Dermis blood vessel endothelial cell (primary cell): Measurements from ENCODE around the gene AIPL1. TPM values are rescaled to one million over a fixed set of nuclear protein-coding genes. Genes with fewer than 3 reads are reported as not detected.
A peak's percentile ranks its signal among the peaks of the same experiment; 100 is the strongest.
"Not testable (repeated sequence)": the region's sequence is repeated elsewhere in the genome, so short reads cannot be mapped to it uniquely, and the experiment has no call there.

ENCODE experiments used
- DNase-seq: peaks from one replicate; pipeline ENCODE4 v3.0.0; 2010
- total RNA-seq: library from RNA; depleted of rRNA; stranded (reverse); fragments of >200 nt; gene quantifications from 2 replicates; pipeline ENCODE4 v1.2.3, GENCODE V29; 2014

AIPL1 gene
- not detected in 2 replicates for total RNA-seq

- DNase-seq, result no peak
These were observed at the start of gene AIPL1 for GRCh38 chr17:6435051-6435450. Gene AIPL1 (minus strand): TSS chr17:6435121. CDS start chr17:6435104, 17 bp downstream.

- no peak for DNase-seq
These were observed 48.6 kb upstream of the AIPL1 start for GRCh38 chr17:6483507-6483906.

- DNase-seq, result not testable (repeated sequence)
These were observed 47.9 kb upstream of the AIPL1 start for GRCh38 chr17:6482796-6483195.

GRCh38 chr17:6482105-6482455 is 47.2 kb upstream of the AIPL1 start:
- no peak for DNase-seq

- no peak for DNase-seq
These were observed 45.4 kb upstream of the AIPL1 start for GRCh38 chr17:6480303-6480675.

GRCh38 chr17:6479622-6480302 is 44.8 kb upstream of the AIPL1 start:
- DNase-seq, result peak; percentile 34

GRCh38 chr17:6478486-6478885 is 43.6 kb upstream of the AIPL1 start:
- DNase-seq, result no peak

- no peak for DNase-seq
These were observed 43.0 kb upstream of the AIPL1 start for GRCh38 chr17:6477831-6478383.

GRCh38 chr17:6476810-6477179 is 41.9 kb upstream of the AIPL1 start:
- no peak for DNase-seq

- DNase-seq, result peak; percentile 31
These were observed 41.3 kb upstream of the AIPL1 start for GRCh38 chr17:6476076-6476809.

- DNase-seq, result no peak
These were observed 40.5 kb upstream of the AIPL1 start for GRCh38 chr17:6475411-6475810.

- DNase-seq, result no peak
These were observed 40.0 kb upstream of the AIPL1 start for GRCh38 chr17:6474906-6475305.

GRCh38 chr17:6474376-6474775 is 39.5 kb upstream of the AIPL1 start:
- DNase-seq, result no peak

- peak; percentile 86 for DNase-seq
These were observed 38.3 kb upstream of the AIPL1 start for GRCh38 chr17:6473128-6473767.

GRCh38 chr17:6472517-6472916 is 37.6 kb upstream of the AIPL1 start:
- no peak for DNase-seq

- DNase-seq, result peak; percentile 67
These were observed 36.9 kb upstream of the AIPL1 start for GRCh38 chr17:6471531-6472465.

GRCh38 chr17:6470751-6471521 is 36.0 kb upstream of the AIPL1 start:
- DNase-seq, result no peak

GRCh38 chr17:6470146-6470718 is 35.3 kb upstream of the AIPL1 start:
- DNase-seq, result no peak

GRCh38 chr17:6468051-6468790 is 33.3 kb upstream of the AIPL1 start:
- no peak for DNase-seq

GRCh38 chr17:6467567-6467966 is 32.6 kb upstream of the AIPL1 start:
- no peak for DNase-seq
